GM12892 (cell line): Measurements from ENCODE around the gene SNU13.

Experiments used
- POLR2A ChIP-seq: IDR thresholded peaks from 2 replicates; pipeline ENCODE4 v1.6.1; 2011; ENCODE audit warnings: low read depth, low read length, control low read depth
- POLR2AphosphoS5 ChIP-seq: IDR thresholded peaks from 2 replicates; pipeline ENCODE4 v1.6.1; 2011; ENCODE audit warnings: low read depth, low read length, control low read depth

GRCh38 chr22:41676134-41676533 is 12.5 kb downstream of the SNU13 start:
- TF ChIP-seq POLR2A: no peak
- no peak for TF ChIP-seq POLR2AphosphoS5
